NT2/D1 (cell line): ENCODE results near the gene OGFOD3.

Source experiments
- SUZ12 ChIP-seq: IDR thresholded peaks from 2 replicates; pipeline ENCODE4 v1.6.1; 2011; ENCODE audit not compliant: insufficient read length, insufficient read depth; ENCODE audit errors: extremely low read depth
- YY1 ChIP-seq: IDR thresholded peaks from 2 replicates; pipeline ENCODE4 v1.6.1; 2011; ENCODE audit not compliant: insufficient read length, insufficient read depth
- ZNF274 ChIP-seq: IDR thresholded peaks from 2 replicates; pipeline ENCODE4 v1.6.1; 2011; ENCODE audit warnings: mild to moderate bottlenecking, low read depth, low read length

DNA sequence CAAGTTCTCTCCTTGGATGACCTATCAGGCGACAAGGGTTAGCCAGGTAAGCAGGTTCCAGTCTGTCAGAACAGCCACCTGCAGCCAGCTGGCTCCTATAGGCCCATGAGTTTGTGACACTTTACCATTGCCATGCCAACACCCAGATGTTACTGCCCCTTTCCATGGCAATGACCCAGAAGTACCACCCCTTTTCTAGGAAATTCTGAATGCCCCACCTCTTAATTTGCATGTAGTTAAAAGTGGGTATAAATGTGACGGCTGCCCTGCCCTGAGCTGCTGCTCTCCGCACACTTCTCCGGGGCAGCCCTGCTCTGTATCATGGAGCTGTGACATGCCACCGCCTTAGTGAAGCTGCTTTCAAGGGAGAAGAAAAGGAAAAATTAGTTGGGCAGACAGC is 74.8 kb downstream of the OGFOD3 start:
- TF ChIP-seq YY1, result no peak
- no peak for TF ChIP-seq ZNF274
- no peak for TF ChIP-seq SUZ12
